Measurements from ENCODE around the gene AOPEP. TPM values are rescaled to one million over a fixed set of nuclear protein-coding genes. Genes with fewer than 3 reads are reported as not detected.
A peak's percentile ranks its signal among the peaks of the same experiment; 100 is the strongest.

The AOPEP gene
- total RNA-seq, 5 donors from 2014 or later (not counting 1 experiment from before 2014, with no cell fraction given) = 10.4 to 14.8 (median 11.3) TPM

DNA sequence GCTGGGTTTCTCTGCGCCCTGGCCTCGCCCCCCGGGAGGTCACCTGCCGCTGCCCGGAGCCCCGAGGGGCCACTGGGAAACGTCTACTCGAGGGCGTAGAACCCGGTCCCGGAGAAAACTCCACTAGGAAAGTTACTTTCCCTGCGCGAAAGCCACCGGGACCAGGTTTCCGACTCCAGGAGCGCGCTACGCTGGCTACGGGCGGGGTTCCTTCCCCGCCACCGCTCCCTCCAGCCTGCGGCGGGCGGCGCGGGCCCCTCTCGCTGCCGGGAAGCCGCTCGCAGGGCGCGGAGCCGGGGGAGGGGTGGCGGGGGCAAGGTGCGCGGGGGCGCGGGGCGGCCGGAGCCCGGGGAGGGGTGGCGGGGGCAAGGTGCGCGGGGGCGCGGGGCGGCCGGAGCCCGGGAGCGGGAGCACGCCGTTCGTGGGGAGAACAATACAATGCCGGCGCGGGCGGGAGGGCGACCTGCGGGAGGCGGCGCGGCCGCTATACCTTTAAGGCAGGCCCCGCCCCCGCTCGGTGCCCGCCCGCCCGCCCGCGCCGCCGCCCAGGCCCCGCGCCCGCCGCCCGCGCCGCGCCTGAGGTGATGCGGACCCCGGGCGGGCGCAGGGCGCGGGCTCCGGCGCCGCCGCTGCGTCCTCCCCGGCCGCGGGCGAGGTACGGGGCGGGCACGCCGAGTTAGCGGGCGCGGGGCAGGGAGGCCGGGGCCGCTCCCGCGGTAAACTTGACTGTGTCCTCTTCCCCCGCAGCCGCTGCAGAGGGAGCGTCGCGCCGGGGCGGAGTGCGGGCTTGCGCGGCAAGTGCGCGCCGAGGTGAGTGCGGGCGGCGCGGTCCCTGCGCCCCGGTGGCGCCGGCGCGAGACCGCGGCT is 278.1 kb downstream of the AOPEP start:
- no peak overlapping the region for H3K27ac Mint-ChIP-seq
- H3K36me3 Mint-ChIP-seq = peaks cover 3% of the 10 kb centered on the region
- ChIA-PET POLR2A (no interaction called here), CTCF (no interaction called here)
- ATAC-seq (replicated peaks in 1 of 4) = peak; percentile 71 to 81 (median 80)
- H3K4me3 ChIP-seq (ENCODE audit: control insufficient read depth in 1 of 2, extremely low read depth in 1 of 2, low read length in 1 of 2) = peak overlapping the region; percentile 45 to 88
- no peak overlapping the region for H3K27ac ChIP-seq (ENCODE audit: low read length)
- no peaks in the 10 kb centered on the region for H3K9me3 ChIP-seq
- no peaks in the 10 kb centered on the region for H3K9me3 Mint-ChIP-seq
- no peaks in the 10 kb centered on the region for H3K36me3 ChIP-seq (ENCODE audit: control insufficient read depth in 2 of 2, extremely low read depth in 1 of 2, insufficient read depth in 1 of 2, low read length in 1 of 2)
- DNase-seq = peak in 10 of 35 experiments; percentile 5 to 33 (median 18)
- H3K27me3 ChIP-seq (replicated peaks in 1 of 2; ENCODE audit: control insufficient read depth in 2 of 2, extremely low read depth in 1 of 2, insufficient read depth in 2 of 2, low read length in 1 of 2) = peaks cover 2 to 23% of the 10 kb centered on the region in 2 experiments
- H3K4me1 ChIP-seq (ENCODE audit: control insufficient read depth in 1 of 2, extremely low read depth in 1 of 2, insufficient read depth in 2 of 2, low read length in 2 of 2) = peaks cover 5 to 10% of the 10 kb centered on the region in 2 experiments
- H3K27me3 Mint-ChIP-seq = peaks cover 25 to 28% of the 10 kb centered on the region in 2 donors
- WGBS (ENCODE audit: insufficient coverage) = under 1% methylated on average over 103 of the region's 133 CpGs
- peak overlapping the region in 2 of 3 donors; percentile 72 to 79 for H3K4me3 Mint-ChIP-seq
- H3K4me1 Mint-ChIP-seq = peaks cover 0 to 7% (median 6%) of the 10 kb centered on the region in 3 donors

DNA sequence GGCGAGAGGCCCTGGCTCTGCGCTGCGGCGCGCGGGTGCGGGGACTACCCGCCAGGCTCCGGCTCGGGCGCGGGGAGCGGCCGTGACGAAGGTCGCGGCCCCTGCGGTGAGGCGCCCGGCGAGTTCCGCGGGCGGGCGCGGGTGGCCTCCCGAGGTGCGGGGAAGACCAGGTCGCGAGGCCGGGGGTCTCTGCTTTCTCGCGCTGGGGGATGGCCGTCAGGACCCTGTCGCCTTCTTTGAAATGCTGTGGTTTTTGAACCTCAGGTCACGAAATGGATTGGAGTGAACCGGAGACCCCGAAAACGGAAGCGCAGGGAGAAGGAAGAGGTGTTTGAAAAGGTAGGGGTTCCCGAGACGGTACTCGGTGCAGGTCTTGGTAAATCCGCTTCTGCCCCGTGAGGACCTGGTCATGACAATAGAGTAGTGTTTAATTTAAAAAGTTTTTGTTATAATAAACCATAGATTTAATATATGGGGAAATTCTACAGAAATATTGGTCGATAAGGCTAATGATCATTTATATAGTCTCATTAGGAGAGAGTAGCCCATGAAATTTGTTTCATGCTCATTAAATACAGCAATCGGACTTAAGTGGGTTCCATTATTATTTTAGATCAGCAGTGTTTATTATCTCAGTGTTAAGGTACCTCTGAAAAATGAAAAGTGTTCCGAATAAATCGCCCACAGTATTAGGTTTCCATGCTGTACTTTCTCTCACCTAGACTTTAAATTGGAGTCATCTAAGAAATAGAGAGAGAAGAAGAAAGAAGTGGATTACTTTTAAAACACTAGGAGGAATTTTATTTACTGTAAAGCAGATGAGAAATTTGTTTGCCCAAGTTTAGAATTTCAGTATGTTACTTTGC is 279.0 kb downstream of the AOPEP start:
- Histone ChIP-seq H3K27me3 (replicated peaks in 1 of 2; ENCODE audit: control insufficient read depth in 2 of 2, extremely low read depth in 1 of 2, insufficient read depth in 2 of 2, low read length in 1 of 2) (peaks cover 2 to 23% of the 10 kb centered on the region in 2 experiments), H3K36me3 (ENCODE audit: control insufficient read depth in 2 of 2, extremely low read depth in 1 of 2, insufficient read depth in 1 of 2, low read length in 1 of 2) (no peaks in the 10 kb centered on the region), H3K4me3 (ENCODE audit: control insufficient read depth in 1 of 2, extremely low read depth in 1 of 2, low read length in 1 of 2) (peak overlapping the region; percentile 1 to 44), H3K4me1 (ENCODE audit: control insufficient read depth in 1 of 2, extremely low read depth in 1 of 2, insufficient read depth in 2 of 2, low read length in 2 of 2) (peaks cover 5 to 10% of the 10 kb centered on the region in 2 experiments), H3K9me3 (no peaks in the 10 kb centered on the region), H3K27ac (ENCODE audit: low read length) (no peak overlapping the region)
- H3K36me3 Mint-ChIP-seq = peaks cover 3% of the 10 kb centered on the region
- H3K9me3 Mint-ChIP-seq = no peaks in the 10 kb centered on the region
- POLR2A ChIA-PET = no interaction called here
- peaks cover 0 to 7% (median 6%) of the 10 kb centered on the region in 3 donors for H3K4me1 Mint-ChIP-seq
- 3% methylated on average over 38 of the region's 49 CpGs for WGBS (ENCODE audit: insufficient coverage)
- ATAC-seq (replicated peaks in 1 of 4) (no peak), DNase-seq (peak in 2 of 35 experiments; percentile 1 to 4)
- peaks cover 20 to 25% of the 10 kb centered on the region in 2 donors for H3K27me3 Mint-ChIP-seq
- CTCF ChIA-PET = no interaction called here
- peak overlapping the region; percentile 17 to 77 (median 76) for H3K4me3 Mint-ChIP-seq
- H3K27ac Mint-ChIP-seq = no peak overlapping the region

DNA sequence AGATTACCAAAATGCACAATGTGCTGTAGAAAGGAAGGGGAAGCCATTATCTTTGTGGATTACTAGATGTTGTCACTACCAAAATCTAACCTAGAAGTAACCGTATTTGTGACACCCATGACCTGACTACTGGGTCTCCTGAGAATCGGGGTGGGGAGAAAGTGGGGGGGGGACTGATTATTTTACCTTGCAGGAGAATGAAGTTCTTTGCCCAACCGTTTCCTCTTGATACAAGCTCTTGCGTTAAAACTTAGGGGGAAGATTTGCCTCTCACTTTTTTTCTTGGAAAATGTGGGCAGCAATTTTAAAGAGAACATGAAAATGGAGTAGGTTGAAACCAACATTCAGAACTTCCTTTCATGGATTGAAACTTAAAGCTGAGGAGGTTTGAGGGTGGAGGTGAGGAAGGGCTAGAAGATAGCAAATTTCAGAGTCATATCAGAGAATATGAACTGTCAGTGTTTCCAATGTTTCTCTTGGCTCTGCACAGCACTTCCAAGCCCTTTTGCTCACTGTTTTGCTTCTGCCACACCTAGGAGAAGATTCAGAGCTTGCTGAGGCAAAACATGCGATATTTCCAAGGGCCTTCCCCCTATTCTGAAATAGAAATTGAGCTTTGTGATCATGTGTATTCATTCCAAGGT is 280.8 kb downstream of the AOPEP start:
- peaks cover 3% of the 10 kb centered on the region for H3K36me3 Mint-ChIP-seq

DNA sequence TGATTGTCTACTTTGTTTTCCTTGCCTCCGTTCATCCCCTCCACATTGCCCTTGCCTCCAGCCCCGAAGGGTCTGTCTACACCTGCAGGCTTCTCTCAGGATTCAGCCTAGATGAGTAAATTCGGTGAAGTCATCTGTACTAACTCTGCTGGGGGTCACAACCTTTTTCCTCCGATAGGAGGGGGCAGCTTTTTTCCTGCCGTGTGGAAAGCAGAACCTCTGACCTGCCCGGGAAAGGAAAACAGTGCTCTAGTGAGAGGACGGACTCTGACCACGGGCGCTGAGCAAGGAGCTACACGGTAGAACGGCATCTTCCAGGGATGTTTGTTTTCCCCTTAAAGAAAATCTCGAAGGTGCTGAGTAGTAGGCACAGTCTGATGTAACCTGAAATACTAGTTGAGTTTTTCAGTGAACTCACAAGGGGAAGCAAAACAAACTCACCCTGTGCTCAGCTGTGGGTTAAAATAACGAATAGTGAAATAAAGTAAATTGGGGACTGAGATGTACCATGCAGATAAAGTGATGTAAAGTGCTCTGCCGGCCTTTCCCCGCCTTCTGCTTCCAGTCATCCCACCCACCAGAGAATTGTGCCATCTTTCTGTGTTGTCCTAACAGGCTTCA is 281.8 kb downstream of the AOPEP start:
- 81% methylated on average over 10 of the region's 15 CpGs for WGBS (ENCODE audit: insufficient coverage)
- Histone ChIP-seq H3K27ac (ENCODE audit: low read length) (no peak overlapping the region), H3K4me3 (ENCODE audit: control insufficient read depth in 1 of 2, extremely low read depth in 1 of 2, low read length in 1 of 2) (no peak overlapping the region), H3K27me3 (replicated peaks in 1 of 2; ENCODE audit: control insufficient read depth in 2 of 2, extremely low read depth in 1 of 2, insufficient read depth in 2 of 2, low read length in 1 of 2) (peaks cover 2 to 10% of the 10 kb centered on the region in 2 experiments), H3K9me3 (no peaks in the 10 kb centered on the region), H3K4me1 (ENCODE audit: control insufficient read depth in 1 of 2, extremely low read depth in 1 of 2, insufficient read depth in 2 of 2, low read length in 2 of 2) (peaks cover 5 to 10% of the 10 kb centered on the region in 2 experiments), H3K36me3 (ENCODE audit: control insufficient read depth in 2 of 2, extremely low read depth in 1 of 2, insufficient read depth in 1 of 2, low read length in 1 of 2) (no peaks in the 10 kb centered on the region)
- DNase-seq (no peak), ATAC-seq (replicated peaks in 1 of 4) (no peak)
- no peak overlapping the region for H3K4me3 Mint-ChIP-seq
- ChIA-PET CTCF (interaction anchor here in 1 of 2 donors (0.6 kb wide), 1 partner anchor 122 kb away, joined by 5 read pairs; no protein-coding TSS in a partner anchor), POLR2A (no interaction called here)
- H3K9me3 Mint-ChIP-seq = no peaks in the 10 kb centered on the region
- H3K27me3 Mint-ChIP-seq = peaks cover 4 to 5% of the 10 kb centered on the region in 2 donors
- H3K27ac Mint-ChIP-seq = no peak overlapping the region
- peaks cover 0 to 6% (median 5%) of the 10 kb centered on the region in 3 donors for H3K4me1 Mint-ChIP-seq
- H3K36me3 Mint-ChIP-seq = peaks cover 3% of the 10 kb centered on the region

More for the DNA sequence above, 280.8 kb downstream of the AOPEP start:
- ATAC-seq (replicated peaks in 1 of 4) = no peak
- Histone ChIP-seq H3K27ac (ENCODE audit: low read length) (no peak overlapping the region), H3K4me1 (ENCODE audit: control insufficient read depth in 1 of 2, extremely low read depth in 1 of 2, insufficient read depth in 2 of 2, low read length in 2 of 2) (peaks cover 5 to 10% of the 10 kb centered on the region in 2 experiments), H3K36me3 (ENCODE audit: control insufficient read depth in 2 of 2, extremely low read depth in 1 of 2, insufficient read depth in 1 of 2, low read length in 1 of 2) (no peaks in the 10 kb centered on the region), H3K9me3 (no peaks in the 10 kb centered on the region), H3K4me3 (ENCODE audit: control insufficient read depth in 1 of 2, extremely low read depth in 1 of 2, low read length in 1 of 2) (no peak overlapping the region), H3K27me3 (replicated peaks in 1 of 2; ENCODE audit: control insufficient read depth in 2 of 2, extremely low read depth in 1 of 2, insufficient read depth in 2 of 2, low read length in 1 of 2) (peaks cover 2 to 16% of the 10 kb centered on the region in 2 experiments)
- no peak overlapping the region for H3K4me3 Mint-ChIP-seq
- H3K9me3 Mint-ChIP-seq = no peaks in the 10 kb centered on the region
- ChIA-PET POLR2A (interaction anchor here in 1 of 2 donors (0.6 kb wide), 1 partner anchor 12 kb away, joined by 3 read pairs; no protein-coding TSS in a partner anchor), CTCF (no interaction called here)
- H3K27ac Mint-ChIP-seq = no peak overlapping the region
- DNase-seq = no peak
- H3K27me3 Mint-ChIP-seq = peaks cover 14% of the 10 kb centered on the region in 2 donors
- H3K4me1 Mint-ChIP-seq = peaks cover 0 to 7% (median 6%) of the 10 kb centered on the region in 3 donors
- WGBS (ENCODE audit: insufficient coverage) = 83% methylated on average over 1 of the region's 5 CpGs

DNA sequence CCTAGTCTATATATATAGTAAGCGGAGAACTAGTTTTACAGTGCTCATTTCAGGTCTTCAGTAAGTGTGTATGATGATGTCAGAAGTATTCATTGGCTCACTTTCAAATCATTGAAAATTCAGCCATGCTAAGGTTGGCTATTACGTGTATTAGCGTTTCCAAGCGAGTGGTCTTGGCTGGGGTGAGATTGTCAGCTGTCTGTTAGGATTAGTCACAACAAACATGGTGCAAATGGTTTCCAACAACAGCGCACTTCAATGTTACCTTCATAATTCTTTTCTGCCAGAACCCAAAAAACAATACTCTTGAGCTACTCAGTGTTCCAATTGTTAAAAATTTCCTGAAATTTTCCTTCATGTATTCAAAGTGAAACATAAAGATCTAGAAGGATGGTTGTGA is 283.0 kb downstream of the AOPEP start:
- Histone ChIP-seq H3K4me3 (ENCODE audit: control insufficient read depth in 1 of 2, extremely low read depth in 1 of 2, low read length in 1 of 2) (no peak overlapping the region), H3K27ac (ENCODE audit: low read length) (no peak overlapping the region), H3K4me1 (ENCODE audit: control insufficient read depth in 1 of 2, extremely low read depth in 1 of 2, insufficient read depth in 2 of 2, low read length in 2 of 2) (peaks cover 0 to 3% of the 10 kb centered on the region in 2 experiments), H3K27me3 (replicated peaks in 1 of 2; ENCODE audit: control insufficient read depth in 2 of 2, extremely low read depth in 1 of 2, insufficient read depth in 2 of 2, low read length in 1 of 2) (peaks cover 0 to 4% of the 10 kb centered on the region in 2 experiments), H3K9me3 (no peaks in the 10 kb centered on the region), H3K36me3 (ENCODE audit: control insufficient read depth in 2 of 2, extremely low read depth in 1 of 2, insufficient read depth in 1 of 2, low read length in 1 of 2) (no peaks in the 10 kb centered on the region)
- H3K27me3 Mint-ChIP-seq = no peaks in the 10 kb centered on the region
- CTCF ChIA-PET = interaction anchor here in 1 of 2 donors (0.7 kb wide), 1 partner anchor 36 kb away, joined by 3 read pairs; no protein-coding TSS in a partner anchor
- no peak overlapping the region for H3K4me3 Mint-ChIP-seq
- POLR2A ChIA-PET = no interaction called here
- ATAC-seq (replicated peaks in 1 of 4) (no peak), DNase-seq (no peak)
- peaks cover 3% of the 10 kb centered on the region for H3K36me3 Mint-ChIP-seq
- H3K27ac Mint-ChIP-seq = no peak overlapping the region
- H3K9me3 Mint-ChIP-seq = no peaks in the 10 kb centered on the region
- no peaks in the 10 kb centered on the region for H3K4me1 Mint-ChIP-seq
- no CpG with 5 or more reads among the region's 5 CpGs for WGBS (ENCODE audit: insufficient coverage)

Measured in T-cell (primary cell).